ENCODE results near the gene LRRC45. TPM values are rescaled to one million over a fixed set of nuclear protein-coding genes. Genes with fewer than 3 reads are reported as not detected.

LRRC45 gene
- total RNA-seq, 1 donor from 2014 or later: 39.4 TPM

- H3K27ac Mint-ChIP-seq: no peak overlapping the region
- no peaks in the 10 kb centered on the region for H3K9me3 Mint-ChIP-seq (ENCODE audit: low read depth)
- TF ChIP-seq CTCF (IDR thresholded peaks at IDR 0.05; ENCODE audit: unreplicated experiment): no peak
- H3K4me3 Mint-ChIP-seq (ENCODE audit: low read depth): no peak overlapping the region
- no peaks in the 10 kb centered on the region for H3K4me1 Mint-ChIP-seq (ENCODE audit: low read depth)
- DNase-seq (ENCODE audit: low spot score, unreplicated experiment): no peak
- no peaks in the 10 kb centered on the region for H3K27me3 Mint-ChIP-seq
- H3K36me3 Mint-ChIP-seq (ENCODE audit: insufficient read depth): no peaks in the 10 kb centered on the region
Measured at GRCh38 chr17:82010575-82011525, 12.3 kb upstream of the LRRC45 start.

- H3K27me3 Mint-ChIP-seq: no peaks in the 10 kb centered on the region
- no peaks in the 10 kb centered on the region for H3K9me3 Mint-ChIP-seq (ENCODE audit: low read depth)
- no peaks in the 10 kb centered on the region for H3K4me1 Mint-ChIP-seq (ENCODE audit: low read depth)
- no peak overlapping the region for H3K4me3 Mint-ChIP-seq (ENCODE audit: low read depth)
- no peak for DNase-seq (ENCODE audit: low spot score, unreplicated experiment)
- H3K27ac Mint-ChIP-seq: no peak overlapping the region
- no peak for TF ChIP-seq CTCF (IDR thresholded peaks at IDR 0.05; ENCODE audit: unreplicated experiment)
- H3K36me3 Mint-ChIP-seq (ENCODE audit: insufficient read depth): no peaks in the 10 kb centered on the region
Measured at GRCh38 chr17:82011617-82012187, 11.4 kb upstream of the LRRC45 start.

GRCh38 chr17:82012261-82012639, 10.9 kb upstream of the LRRC45 start:
- Mint-ChIP-seq H3K36me3 (ENCODE audit: insufficient read depth) (no peaks in the 10 kb centered on the region), H3K27ac (no peak overlapping the region), H3K27me3 (no peaks in the 10 kb centered on the region), H3K4me1 (ENCODE audit: low read depth) (no peaks in the 10 kb centered on the region), H3K9me3 (ENCODE audit: low read depth) (no peaks in the 10 kb centered on the region), H3K4me3 (ENCODE audit: low read depth) (no peak overlapping the region)
- TF ChIP-seq CTCF (IDR thresholded peaks at IDR 0.05; ENCODE audit: unreplicated experiment): no peak
- DNase-seq (ENCODE audit: low spot score, unreplicated experiment): no peak

- Mint-ChIP-seq H3K27me3 (no peaks in the 10 kb centered on the region), H3K27ac (no peak overlapping the region), H3K9me3 (ENCODE audit: low read depth) (no peaks in the 10 kb centered on the region), H3K4me1 (ENCODE audit: low read depth) (no peaks in the 10 kb centered on the region), H3K36me3 (ENCODE audit: insufficient read depth) (no peaks in the 10 kb centered on the region), H3K4me3 (ENCODE audit: low read depth) (no peak overlapping the region)
- no peak for DNase-seq (ENCODE audit: low spot score, unreplicated experiment)
- no peak for TF ChIP-seq CTCF (IDR thresholded peaks at IDR 0.05; ENCODE audit: unreplicated experiment)
Measured at GRCh38 chr17:82012640-82013295, 10.3 kb upstream of the LRRC45 start.

GRCh38 chr17:82013341-82013740, 9.8 kb upstream of the LRRC45 start:
- Mint-ChIP-seq H3K4me1 (ENCODE audit: low read depth) (no peaks in the 10 kb centered on the region), H3K4me3 (ENCODE audit: low read depth) (no peak overlapping the region), H3K9me3 (ENCODE audit: low read depth) (no peaks in the 10 kb centered on the region), H3K27ac (no peak overlapping the region), H3K27me3 (no peaks in the 10 kb centered on the region), H3K36me3 (ENCODE audit: insufficient read depth) (no peaks in the 10 kb centered on the region)
- no peak for TF ChIP-seq CTCF (IDR thresholded peaks at IDR 0.05; ENCODE audit: unreplicated experiment)
- DNase-seq (ENCODE audit: low spot score, unreplicated experiment): no peak
